DOHH2 (cell line): ENCODE measurements around the gene EPB41L1.

Experiments
- H3F3A ChIP-seq: fragments of 200-600 bp; sonication (generic), shearing (Covaris generic); 2 replicates; pipeline ENCODE4 v1.6.0; 2016; ENCODE audit warnings: antibody characterized with exemption, mild to moderate bottlenecking; ENCODE audit not compliant: control insufficient read depth, insufficient read depth
- H3K27ac ChIP-seq: fragments of 200-600 bp; sonication (generic); 2 replicates; pipeline ENCODE4 v1.5.1; 2014; ENCODE audit warnings: low read depth, mild to moderate bottlenecking, low read length, moderate library complexity
- H3K27me3 ChIP-seq: fragments of 200-600 bp; sonication (generic); 2 replicates; pipeline ENCODE4 v1.6.1; 2014; ENCODE audit warnings: mild to moderate bottlenecking, low read length, mixed read lengths; ENCODE audit not compliant: control insufficient read depth
- H3K36me3 ChIP-seq: fragments of 200-600 bp; sonication (generic); 2 replicates; pipeline ENCODE4 v1.6.1; 2014; ENCODE audit warnings: mild to moderate bottlenecking, low read length, moderate library complexity, mixed read lengths; ENCODE audit not compliant: control insufficient read depth
- H3K4me1 ChIP-seq: fragments of 200-600 bp; sonication (generic); 2 replicates; pipeline ENCODE4 v1.6.1; 2014; ENCODE audit warnings: mild to moderate bottlenecking, low read length, mixed read lengths; ENCODE audit not compliant: control insufficient read depth
- H3K4me2 ChIP-seq: fragments of 200-600 bp; sonication (generic); 2 replicates; pipeline ENCODE4 v1.6.0; 2014; ENCODE audit warnings: mild to moderate bottlenecking, low read length, moderate library complexity
- H3K4me3 ChIP-seq: fragments of 200-600 bp; sonication (generic); 2 replicates; pipeline ENCODE4 v1.5.1; 2014; ENCODE audit warnings: mild to moderate bottlenecking, low read length, mixed read lengths
- H3K79me2 ChIP-seq: fragments of 200-600 bp; sonication (generic); 2 replicates; pipeline ENCODE4 v1.6.1; 2014; ENCODE audit warnings: mild to moderate bottlenecking, low read length, mixed read lengths; ENCODE audit not compliant: control insufficient read depth
- H3K9me2 ChIP-seq: fragments of 200-600 bp; sonication (generic); replicated peaks from 2 replicates; pipeline ENCODE4 v1.6.1; 2014; ENCODE audit warnings: mild to moderate bottlenecking, low read length, mixed read lengths; ENCODE audit not compliant: control insufficient read depth
- H3K9me3 ChIP-seq: fragments of 200-600 bp; sonication (generic); 2 replicates; pipeline ENCODE4 v1.6.1; 2014; ENCODE audit warnings: antibody characterized with exemption, low read length, mixed read lengths; ENCODE audit not compliant: control insufficient read depth, insufficient read depth
- H4K20me1 ChIP-seq: fragments of 200-600 bp; sonication (generic); 2 replicates; pipeline ENCODE4 v1.6.0; 2014; ENCODE audit warnings: low read depth, mild to moderate bottlenecking, antibody characterized with exemption, low read length, moderate library complexity; ENCODE audit not compliant: control insufficient read depth, insufficient read depth
- EZH2phosphoT487 ChIP-seq: fragments of 200-600 bp; sonication (generic); IDR thresholded peaks from 2 replicates; pipeline ENCODE4 v1.6.1; 2017; ENCODE audit warnings: borderline replicate concordance, mild to moderate bottlenecking, antibody characterized with exemption, low read length, moderate library complexity, mixed read lengths
- TF ChIP-seq, protein P1 (sequence below): fragments of 200-600 bp; sonication (generic); IDR thresholded peaks from one replicate; pipeline ENCODE4 v1.5.1; 2014; ENCODE audit warnings: antibody characterized with exemption, mild to moderate bottlenecking, low read depth, low read length; ENCODE audit not compliant: poor library complexity, severe bottlenecking

Gene EPB41L1

GRCh38 chr20:36126836-36127527 is 27.6 kb upstream of the EPB41L1 start:
- no peak for TF ChIP-seq EZH2phosphoT487
- TF ChIP-seq, protein P1, sequence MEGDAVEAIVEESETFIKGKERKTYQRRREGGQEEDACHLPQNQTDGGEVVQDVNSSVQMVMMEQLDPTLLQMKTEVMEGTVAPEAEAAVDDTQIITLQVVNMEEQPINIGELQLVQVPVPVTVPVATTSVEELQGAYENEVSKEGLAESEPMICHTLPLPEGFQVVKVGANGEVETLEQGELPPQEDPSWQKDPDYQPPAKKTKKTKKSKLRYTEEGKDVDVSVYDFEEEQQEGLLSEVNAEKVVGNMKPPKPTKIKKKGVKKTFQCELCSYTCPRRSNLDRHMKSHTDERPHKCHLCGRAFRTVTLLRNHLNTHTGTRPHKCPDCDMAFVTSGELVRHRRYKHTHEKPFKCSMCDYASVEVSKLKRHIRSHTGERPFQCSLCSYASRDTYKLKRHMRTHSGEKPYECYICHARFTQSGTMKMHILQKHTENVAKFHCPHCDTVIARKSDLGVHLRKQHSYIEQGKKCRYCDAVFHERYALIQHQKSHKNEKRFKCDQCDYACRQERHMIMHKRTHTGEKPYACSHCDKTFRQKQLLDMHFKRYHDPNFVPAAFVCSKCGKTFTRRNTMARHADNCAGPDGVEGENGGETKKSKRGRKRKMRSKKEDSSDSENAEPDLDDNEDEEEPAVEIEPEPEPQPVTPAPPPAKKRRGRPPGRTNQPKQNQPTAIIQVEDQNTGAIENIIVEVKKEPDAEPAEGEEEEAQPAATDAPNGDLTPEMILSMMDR: no peak
- H3K27me3 ChIP-seq: no peaks in the 10 kb centered on the region
- no peak overlapping the region for H3K4me3 ChIP-seq
- no peaks in the 10 kb centered on the region for H3K36me3 ChIP-seq
- H3K79me2 ChIP-seq: no peaks in the 10 kb centered on the region
- H3K4me1 ChIP-seq: peaks cover 10% of the 10 kb centered on the region
- no peak overlapping the region for H3K4me2 ChIP-seq
- no peaks in the 10 kb centered on the region for H3F3A ChIP-seq
- no peaks in the 10 kb centered on the region for H4K20me1 ChIP-seq
- no peak overlapping the region for H3K27ac ChIP-seq
- no peaks in the 10 kb centered on the region for H3K9me2 ChIP-seq
- H3K9me3 ChIP-seq: no peaks in the 10 kb centered on the region

GRCh38 chr20:36128463-36129159 is 25.9 kb upstream of the EPB41L1 start:
- no peak overlapping the region for H3K4me3 ChIP-seq
- H3K9me3 ChIP-seq: no peaks in the 10 kb centered on the region
- peaks cover 23% of the 10 kb centered on the region for H3K4me1 ChIP-seq
- H3K9me2 ChIP-seq: no peaks in the 10 kb centered on the region
- no peaks in the 10 kb centered on the region for H3K27me3 ChIP-seq
- H3F3A ChIP-seq: no peaks in the 10 kb centered on the region
- H4K20me1 ChIP-seq: no peaks in the 10 kb centered on the region
- TF ChIP-seq EZH2phosphoT487: no peak
- TF ChIP-seq, protein P1: no peak
- H3K4me2 ChIP-seq: no peak overlapping the region
- no peaks in the 10 kb centered on the region for H3K36me3 ChIP-seq
- no peak overlapping the region for H3K27ac ChIP-seq
- no peaks in the 10 kb centered on the region for H3K79me2 ChIP-seq

- H3K79me2 ChIP-seq: no peaks in the 10 kb centered on the region
- peaks cover 23% of the 10 kb centered on the region for H3K4me1 ChIP-seq
- no peaks in the 10 kb centered on the region for H3K9me2 ChIP-seq
- H3K4me3 ChIP-seq: no peak overlapping the region
- no peaks in the 10 kb centered on the region for H3K9me3 ChIP-seq
- no peaks in the 10 kb centered on the region for H3K36me3 ChIP-seq
- TF ChIP-seq EZH2phosphoT487: no peak
- no peak overlapping the region for H3K27ac ChIP-seq
- H3F3A ChIP-seq: no peaks in the 10 kb centered on the region
- H3K4me2 ChIP-seq: no peak overlapping the region
- no peaks in the 10 kb centered on the region for H3K27me3 ChIP-seq
- no peaks in the 10 kb centered on the region for H4K20me1 ChIP-seq
These were observed 25.4 kb upstream of the EPB41L1 start for GRCh38 chr20:36129160-36129543.

DNA sequence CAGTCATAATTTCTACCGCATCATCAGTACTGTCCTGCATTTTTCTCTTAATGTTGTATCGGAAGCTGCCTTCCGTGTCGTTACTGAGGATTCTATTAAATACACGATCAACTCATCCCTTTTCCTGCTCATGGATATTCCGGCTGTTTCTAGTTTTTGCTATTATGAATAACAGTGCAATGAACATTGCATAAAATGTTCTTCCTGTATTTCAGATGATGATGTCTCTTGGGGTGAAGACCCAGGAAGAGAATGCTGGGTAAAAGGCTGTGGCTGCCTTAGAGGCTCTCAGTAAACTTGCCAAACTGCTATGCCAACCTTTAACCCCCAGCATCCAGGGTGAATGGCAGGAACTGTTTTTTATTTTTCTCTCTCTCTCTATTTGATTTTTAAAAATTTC is 24.1 kb upstream of the EPB41L1 start:
- Histone ChIP-seq H3K4me3 (no peak overlapping the region), H3F3A (no peaks in the 10 kb centered on the region), H4K20me1 (no peaks in the 10 kb centered on the region), H3K4me2 (no peak overlapping the region), H3K27me3 (no peaks in the 10 kb centered on the region), H3K36me3 (no peaks in the 10 kb centered on the region), H3K27ac (no peak overlapping the region), H3K9me2 (no peaks in the 10 kb centered on the region), H3K9me3 (no peaks in the 10 kb centered on the region), H3K4me1 (peaks cover 17% of the 10 kb centered on the region), H3K79me2 (no peaks in the 10 kb centered on the region)
- no peak for TF ChIP-seq EZH2phosphoT487
- TF ChIP-seq, protein P1: no peak
